Endothelial cell of umbilical vein (primary cell): ENCODE data around the gene EDC4.

ENCODE experiments used
- CTCF ChIP-seq, 2 donors: IDR thresholded peaks; 1 replicate in 1 of 2; 2 replicates in 1 of 2; pipeline ENCODE4 v1.5.1; 2011; ENCODE audit warnings: low read length in 2 of 2, mild to moderate bottlenecking in 2 of 2, moderate library complexity in 2 of 2, control low read depth in 1 of 2, inconsistent platforms in 1 of 2, low read depth in 1 of 2; ENCODE audit not compliant: insufficient read depth in 1 of 2; ENCODE audit errors: extremely low read depth in 1 of 2
- POLR2AphosphoS5 ChIP-seq: IDR thresholded peaks from 2 replicates; pipeline ENCODE4 v1.6.1; 2012; ENCODE audit warnings: low read depth, mild to moderate bottlenecking, control low read depth, low read length, moderate library complexity; ENCODE audit not compliant: insufficient read depth

GRCh38 chr16:67930191-67930590, 57.3 kb downstream of the EDC4 start:
- no peak for TF ChIP-seq CTCF (IDR thresholded peaks at IDR 0.05; ENCODE audit: extremely low read depth in 1 of 2, insufficient read depth in 1 of 2, low read depth in 1 of 2, low read length in 2 of 2)
- TF ChIP-seq POLR2AphosphoS5 = no peak
